Measurements from ENCODE around the gene FAM174B.

GRCh38 chr15:92653836-92654539, 1.6 kb downstream of the FAM174B start:
- TF ChIP-seq POLR2A (IDR thresholded peaks at IDR 0.05) (peak in 1 of 2 donors; percentile 94), CTCF (IDR thresholded peaks at IDR 0.05) (peak in 3 of 6 experiments; percentile 14 to 22 (median 21))

All from thyroid gland (tissue), 4 donors.